Mesendoderm (in vitro differentiated cells): ENCODE data around the gene NID2.
A peak's percentile ranks its signal among the peaks of the same experiment; 100 is the strongest.

Experiments
- DNase-seq: peaks from one replicate; pipeline ENCODE4 v3.0.0; 2013
- H2AK5ac ChIP-seq: 2 replicates; pipeline ENCODE4 v1.6.1; 2013; ENCODE audit warnings: low read length, inconsistent platforms
- H2BK120ac ChIP-seq: 2 replicates; pipeline ENCODE4 v1.6.1; 2013; ENCODE audit warnings: low read depth, mild to moderate bottlenecking, low read length, moderate library complexity, mixed read lengths
- H2BK15ac ChIP-seq: replicated peaks from 2 replicates; pipeline ENCODE4 v1.6.1; 2013; ENCODE audit warnings: low read depth, mild to moderate bottlenecking, moderate library complexity
- H2BK5ac ChIP-seq: 2 replicates; pipeline ENCODE4 v1.6.1; 2013; ENCODE audit warnings: low read length, inconsistent platforms
- H3K18ac ChIP-seq: 2 replicates; pipeline ENCODE4 v1.6.1; 2013; ENCODE audit warnings: mild to moderate bottlenecking, low read length, mixed read lengths
- H3K23ac ChIP-seq: one replicate; pipeline ENCODE4 v1.6.1; 2013; ENCODE audit warnings: low read length
- H3K27ac ChIP-seq: 2 replicates; pipeline ENCODE4 v1.5.1; 2013; ENCODE audit warnings: low read depth, mild to moderate bottlenecking, inconsistent platforms, low read length, moderate library complexity
- H3K27me3 ChIP-seq: 2 replicates; pipeline ENCODE4 v1.6.1; 2013; ENCODE audit warnings: low read length, control low read depth, mild to moderate bottlenecking, inconsistent platforms; ENCODE audit not compliant: insufficient read depth, poor library complexity
- H3K36me3 ChIP-seq: 2 replicates; pipeline ENCODE4 v1.6.1; 2013; ENCODE audit warnings: low read length, inconsistent platforms; ENCODE audit not compliant: control insufficient read depth, insufficient read depth
- H3K4ac ChIP-seq: one replicate; pipeline ENCODE4 v1.6.1; 2013; ENCODE audit warnings: low read depth, mild to moderate bottlenecking, low read length, moderate library complexity
- H3K4me1 ChIP-seq: 2 replicates; pipeline ENCODE4 v1.6.1; 2013; ENCODE audit warnings: low read depth, low read length, inconsistent platforms; ENCODE audit not compliant: control insufficient read depth
- H3K4me2 ChIP-seq: 2 replicates; pipeline ENCODE4 v1.6.1; 2013; ENCODE audit warnings: low read length
- H3K4me3 ChIP-seq: 2 replicates; pipeline ENCODE4 v1.5.1; 2013; ENCODE audit warnings: mild to moderate bottlenecking, low read length
- H3K56ac ChIP-seq: one replicate; pipeline ENCODE4 v1.6.1; 2013; ENCODE audit warnings: low read length
- H3K79me1 ChIP-seq: 2 replicates; pipeline ENCODE4 v1.6.1; 2013; ENCODE audit warnings: low read length, inconsistent platforms
- H3K79me2 ChIP-seq: 2 replicates; pipeline ENCODE4 v1.6.1; 2013; ENCODE audit warnings: mild to moderate bottlenecking, low read length; ENCODE audit not compliant: control insufficient read depth, insufficient read depth
- H3K9ac ChIP-seq: 2 replicates; pipeline ENCODE4 v1.6.1; 2013; ENCODE audit warnings: low read length, inconsistent platforms
- H4K5ac ChIP-seq: one replicate; pipeline ENCODE4 v1.6.1; 2013; ENCODE audit warnings: low read length
- H4K8ac ChIP-seq: one replicate; pipeline ENCODE4 v1.6.1; 2013; ENCODE audit warnings: low read depth, mild to moderate bottlenecking, control low read depth, low read length, moderate library complexity
- WGBS: extraction: QIAGEN DNeasy Blood & Tissue Kit; methylation state at CpG from one replicate; pipeline ENCODE4 v1.1.7; 2013; ENCODE audit warnings: low lambda C conversion rate, missing lambda C conversion rate; ENCODE audit not compliant: insufficient coverage; ENCODE audit errors: extremely low coverage; 5-methylcytosine and 5-hydroxymethylcytosine counted together

Gene NID2

DNA sequence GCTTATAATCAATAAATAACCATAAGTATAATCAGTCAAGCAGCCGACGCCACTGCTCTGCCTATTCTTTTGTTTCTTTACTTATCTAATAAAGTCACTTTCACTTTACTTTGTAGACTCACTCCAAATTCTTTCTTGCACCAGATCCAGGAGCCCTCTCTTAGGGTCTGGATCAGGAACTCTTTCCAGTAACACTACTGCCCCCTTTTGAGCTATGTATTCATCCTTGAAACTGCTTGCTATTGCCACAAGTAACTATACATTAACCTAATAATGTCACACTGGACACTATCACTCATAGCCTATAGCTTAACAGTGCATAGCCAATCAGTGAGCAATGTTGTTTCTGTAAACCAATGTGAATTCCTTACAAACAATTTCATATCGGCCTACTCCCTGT is 2.8 kb upstream of the NID2 start:
- Histone ChIP-seq H3K27me3 (peaks cover 16% of the 10 kb centered on the region), H3K79me2 (no peaks in the 10 kb centered on the region), H4K8ac (no peak overlapping the region), H3K4ac (no peak overlapping the region), H3K4me1 (no peaks in the 10 kb centered on the region), H3K18ac (no peak overlapping the region), H3K4me3 (no peak overlapping the region), H3K27ac (no peak overlapping the region), H4K5ac (no peak overlapping the region), H3K56ac (no peak overlapping the region), H2AK5ac (no peak overlapping the region), H3K9ac (no peak overlapping the region), H3K4me2 (no peak overlapping the region), H3K79me1 (no peaks in the 10 kb centered on the region), H2BK15ac (no peak overlapping the region), H2BK120ac (no peak overlapping the region), H2BK5ac (no peak overlapping the region), H3K23ac (no peak overlapping the region), H3K36me3 (no peaks in the 10 kb centered on the region)
- peak; percentile 56 for DNase-seq
- WGBS, result no CpG with 5 or more reads among the region's 3 CpGs

DNA sequence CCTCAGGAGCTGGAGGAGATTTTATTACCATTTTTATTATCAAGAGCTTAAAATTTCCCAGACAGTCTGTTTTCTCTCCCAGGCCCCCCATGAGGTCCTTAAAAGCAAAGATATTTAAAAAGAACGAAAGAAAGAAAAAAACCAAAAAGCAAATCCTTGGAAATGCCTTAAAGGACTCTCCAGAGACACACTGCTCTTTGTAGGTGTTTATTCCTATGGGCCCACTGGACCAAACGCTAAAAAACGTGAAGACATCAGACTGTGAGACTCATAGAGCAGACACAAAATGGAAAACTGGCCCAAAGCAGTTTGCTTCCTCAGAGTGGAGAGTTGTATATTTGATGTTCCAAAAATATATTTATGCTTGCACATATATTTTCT is 1.2 kb upstream of the NID2 start:
- no peak overlapping the region for H3K4me3 ChIP-seq
- no peak overlapping the region for H2AK5ac ChIP-seq
- H3K56ac ChIP-seq, result no peak overlapping the region
- H4K5ac ChIP-seq, result no peak overlapping the region
- H3K27me3 ChIP-seq, result peaks cover 18% of the 10 kb centered on the region
- peak overlapping the region; percentile 96 for H3K4me2 ChIP-seq
- H4K8ac ChIP-seq, result no peak overlapping the region
- no peak overlapping the region for H3K4ac ChIP-seq
- H2BK15ac ChIP-seq, result no peak overlapping the region
- H3K4me1 ChIP-seq, result no peaks in the 10 kb centered on the region
- H2BK5ac ChIP-seq, result no peak overlapping the region
- no peak overlapping the region for H3K23ac ChIP-seq
- no peak overlapping the region for H3K27ac ChIP-seq
- no peaks in the 10 kb centered on the region for H3K79me2 ChIP-seq
- H3K18ac ChIP-seq, result no peak overlapping the region
- H3K9ac ChIP-seq, result peak overlapping the region; percentile 68
- WGBS, result no CpG with 5 or more reads among the region's 3 CpGs
- no peaks in the 10 kb centered on the region for H3K36me3 ChIP-seq
- H2BK120ac ChIP-seq, result no peak overlapping the region
- no peaks in the 10 kb centered on the region for H3K79me1 ChIP-seq
- no peak for DNase-seq

DNA sequence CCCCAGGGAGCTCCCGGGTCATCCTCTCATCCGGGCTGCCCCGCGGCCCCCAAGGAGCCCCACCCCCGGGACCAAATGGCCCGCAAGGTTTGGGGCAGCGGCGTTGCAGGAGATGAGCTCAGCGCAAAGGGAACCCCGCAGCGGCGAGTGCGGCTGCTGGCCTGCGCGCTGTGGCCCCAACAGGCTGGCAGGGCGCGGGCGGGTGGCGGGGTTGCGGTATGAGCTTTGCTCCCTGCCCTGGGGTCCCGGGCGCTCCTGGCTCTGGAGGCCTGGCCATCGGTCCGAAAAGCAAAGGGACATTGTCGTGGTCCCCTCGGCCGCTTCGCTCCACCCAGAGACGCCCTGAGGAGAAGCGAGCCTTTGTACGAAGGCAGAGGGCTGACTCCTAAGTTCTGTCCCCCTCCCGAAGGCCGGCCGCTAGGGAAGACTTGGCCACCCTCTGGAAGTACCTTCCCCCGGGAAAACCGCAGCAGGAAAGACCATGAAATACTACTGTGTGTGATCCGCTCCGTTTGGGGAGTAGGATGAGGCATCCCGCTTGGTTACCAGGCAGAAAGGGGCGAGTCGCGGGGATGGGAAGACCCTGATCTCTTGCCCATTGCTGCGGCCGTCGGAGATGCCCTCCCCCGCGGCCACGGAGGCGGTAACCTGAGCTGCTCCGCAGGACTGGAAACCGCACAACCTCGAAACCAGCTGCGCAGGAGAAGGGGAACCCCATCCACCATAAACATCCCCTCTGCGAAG is 620 bp upstream of the NID2 start:
- Histone ChIP-seq H2BK15ac (no peak overlapping the region), H3K36me3 (no peaks in the 10 kb centered on the region), H2AK5ac (no peak overlapping the region), H3K23ac (no peak overlapping the region), H3K18ac (no peak overlapping the region), H4K5ac (no peak overlapping the region), H3K4ac (no peak overlapping the region), H3K79me2 (no peaks in the 10 kb centered on the region), H3K56ac (peak overlapping the region; percentile 88), H3K4me3 (peak overlapping the region; percentile 68), H3K4me2 (peak overlapping the region; percentile 96), H3K27ac (no peak overlapping the region), H3K79me1 (no peaks in the 10 kb centered on the region), H3K9ac (peak overlapping the region; percentile 68), H3K27me3 (peaks cover 18% of the 10 kb centered on the region), H2BK120ac (no peak overlapping the region), H3K4me1 (no peaks in the 10 kb centered on the region), H4K8ac (no peak overlapping the region), H2BK5ac (no peak overlapping the region)
- WGBS, result no CpG with 5 or more reads among the region's 54 CpGs
- peak; percentile 55 for DNase-seq

DNA sequence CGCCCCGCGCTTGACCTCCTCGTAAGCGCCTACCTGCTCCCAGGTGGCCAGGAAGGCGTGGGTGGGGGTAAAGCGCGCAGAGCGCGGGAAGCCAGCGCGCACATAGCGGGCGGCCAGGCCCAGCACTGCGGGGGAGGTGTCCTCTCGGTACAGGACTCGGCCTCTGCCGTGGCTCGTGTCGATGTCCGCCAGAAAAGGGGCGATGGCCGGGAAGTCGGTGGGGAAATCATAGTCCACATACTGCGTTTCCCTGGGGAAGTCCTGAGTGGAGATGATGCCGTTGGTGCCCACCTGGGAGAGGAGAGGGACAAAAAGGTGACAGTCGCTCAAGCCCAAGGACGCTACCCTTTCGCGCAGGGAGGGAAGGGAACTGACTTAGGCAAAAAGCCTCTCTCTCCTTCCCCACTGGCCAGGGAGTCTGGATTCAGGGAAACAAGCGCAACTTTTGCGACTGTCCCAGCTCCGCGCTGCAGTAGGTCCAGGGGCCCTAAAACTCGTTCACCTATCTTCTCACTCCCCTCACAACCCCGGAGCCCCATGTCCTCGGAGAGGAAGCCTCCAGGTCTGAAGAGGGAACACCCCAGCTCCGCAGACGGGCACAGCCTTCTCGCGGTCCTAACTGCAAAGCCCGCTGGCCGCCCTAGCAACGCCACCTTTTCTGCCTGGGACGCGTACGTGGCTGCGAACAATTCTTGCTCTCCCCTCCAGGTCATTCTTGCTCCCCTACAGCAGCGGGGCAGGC is 815 bp downstream of the NID2 start:
- no peaks in the 10 kb centered on the region for H3K79me1 ChIP-seq
- no peaks in the 10 kb centered on the region for H3K4me1 ChIP-seq
- H2BK120ac ChIP-seq, result no peak overlapping the region
- WGBS, result no CpG with 5 or more reads among the region's 49 CpGs
- peak; percentile 64 for DNase-seq
- no peak overlapping the region for H2BK5ac ChIP-seq
- H3K56ac ChIP-seq, result peak overlapping the region; percentile 81
- no peak overlapping the region for H3K27ac ChIP-seq
- H3K36me3 ChIP-seq, result no peaks in the 10 kb centered on the region
- H3K4me3 ChIP-seq, result peak overlapping the region; percentile 60
- no peak overlapping the region for H4K8ac ChIP-seq
- peaks cover 18% of the 10 kb centered on the region for H3K27me3 ChIP-seq
- H3K4ac ChIP-seq, result no peak overlapping the region
- no peak overlapping the region for H3K18ac ChIP-seq
- H3K4me2 ChIP-seq, result peak overlapping the region; percentile 100
- H3K79me2 ChIP-seq, result no peaks in the 10 kb centered on the region
- peak overlapping the region; percentile 70 for H3K9ac ChIP-seq
- H3K23ac ChIP-seq, result peak overlapping the region; percentile 66
- no peak overlapping the region for H2AK5ac ChIP-seq
- no peak overlapping the region for H4K5ac ChIP-seq
- no peak overlapping the region for H2BK15ac ChIP-seq

DNA sequence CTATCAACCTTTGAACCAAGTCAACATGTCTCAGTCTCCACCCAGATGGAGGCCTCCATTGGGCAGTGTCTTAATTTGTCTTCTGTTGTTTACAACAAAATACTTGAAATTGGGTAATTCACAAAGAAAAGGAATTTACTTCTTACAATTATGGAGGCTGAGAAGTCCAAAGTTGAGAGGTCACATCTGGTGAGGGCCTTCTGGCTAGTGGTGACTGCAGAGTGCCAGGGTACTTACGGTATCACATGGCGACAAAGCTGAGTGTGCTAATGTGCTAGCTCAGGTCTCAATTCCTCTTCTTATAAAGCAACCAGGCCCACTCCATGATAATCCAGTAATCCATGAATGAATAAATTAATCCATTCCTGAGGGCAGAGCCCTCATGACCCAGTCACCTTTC is 4.7 kb downstream of the NID2 start:
- Histone ChIP-seq H3K79me2 (no peaks in the 10 kb centered on the region), H3K27me3 (peaks cover 10% of the 10 kb centered on the region), H3K36me3 (no peaks in the 10 kb centered on the region), H3K18ac (no peak overlapping the region), H3K4ac (no peak overlapping the region), H2BK5ac (no peak overlapping the region), H3K79me1 (no peaks in the 10 kb centered on the region), H3K4me2 (no peak overlapping the region), H2BK120ac (no peak overlapping the region), H4K5ac (no peak overlapping the region), H3K56ac (no peak overlapping the region), H4K8ac (no peak overlapping the region), H3K23ac (no peak overlapping the region), H3K4me1 (no peaks in the 10 kb centered on the region), H2BK15ac (no peak overlapping the region), H3K27ac (no peak overlapping the region), H3K4me3 (no peak overlapping the region), H2AK5ac (no peak overlapping the region), H3K9ac (no peak overlapping the region)
- WGBS, result no CpG with 5 or more reads among the region's 2 CpGs
- DNase-seq, result no peak
